Gastrocnemius medialis (tissue), 4 donors: ENCODE data around the gene SIK3. TPM values are rescaled to one million over a fixed set of nuclear protein-coding genes. Genes with fewer than 3 reads are reported as not detected.

Experiments used
- ATAC-seq, 2 donors: fragments of 150-250 bp; one replicate each; pipeline ENCODE4 v1.9.1; 2016
- DNase-seq, 2 donors: peaks; one replicate each; pipeline ENCODE4 v3.0.0-alpha.2; 2019
- H3K27ac ChIP-seq, 4 donors: fragments of 200-600 bp; sonication (generic); 1 replicate in 1 of 4; 2 replicates in 3 of 4; pipeline ENCODE4 v1.5.1; 2016 to 2018; ENCODE audit warnings: mild to moderate bottlenecking in 2 of 4, moderate library complexity in 1 of 4
- H3K27me3 ChIP-seq, 3 donors: fragments of 200-600 bp; sonication (generic) in 2 of 3; 1 replicate in 1 of 3; 2 replicates in 2 of 3; pipeline versions ENCODE4 v1.5.1 to v1.6.0; 2016 to 2019; ENCODE audit warnings: mild to moderate bottlenecking in 1 of 3, moderate library complexity in 1 of 3
- H3K36me3 ChIP-seq, 2 donors: fragments of 200-600 bp; sonication (generic) in 1 of 2; one replicate each; pipeline ENCODE4 v1.5.1; 2017 to 2018
- H3K4me1 ChIP-seq, 2 donors: fragments of 200-600 bp; sonication (generic) in 1 of 2; one replicate each; pipeline ENCODE4 v1.5.1; 2016 to 2017; ENCODE audit warnings: mild to moderate bottlenecking in 2 of 2
- H3K4me3 ChIP-seq, 4 donors: fragments of 200-600 bp; sonication (generic) in 3 of 4; 1 replicate in 1 of 4; 2 replicates in 3 of 4; pipeline ENCODE4 v1.5.1; 2016 to 2019; ENCODE audit warnings: mild to moderate bottlenecking in 2 of 4
- H3K9me3 ChIP-seq, 3 donors: fragments of 200-600 bp; sonication (generic) in 2 of 3; 1 replicate in 1 of 3; 2 replicates in 2 of 3; pipeline ENCODE4 v1.5.1; 2016 to 2019
- POLR2A ChIP-seq, 2 donors: fragments of 450-650 bp; IDR thresholded peaks; one replicate each; pipeline ENCODE4 v1.6.1; 2017; ENCODE audit warnings: antibody characterized with exemption in 2 of 2, mild to moderate bottlenecking in 2 of 2, moderate library complexity in 2 of 2
- in situ Hi-C, 4 donors: fragments of 200-750 bp; cut with MboI; loops; one replicate each; pipeline versions ENCODE4 v1.15.0 to v1.8.0; 2017; ENCODE audit warnings: low sequenced_read_pairs in 4 of 4
- intact Hi-C: fragments of 100-400 bp; cut with DNase I; formaldehyde crosslinking; loops from one replicate; pipeline ENCODE4 v1.15.1; 2023; ENCODE audit warnings: low total_unique reads
- total RNA-seq, 4 donors: library from RNA; depleted of rRNA; stranded (reverse); fragments of >200 nt; gene quantifications; one replicate each; pipeline versions ENCODE4 v1.1.0 to v1.2.3, GENCODE V29; 2016
- TF ChIP-seq, protein P1 (sequence below), 5 experiments: fragments of 450-650 bp in 3 of 5; fragments of 200-600 bp in 2 of 5; sonication (generic) in 2 of 5; IDR thresholded peaks in 4 of 5; conservative IDR thresholded peaks in 1 of 5; 1 replicate in 4 of 5; 2 replicates in 1 of 5; pipeline ENCODE4 v1.5.1; 2016 to 2019; ENCODE audit warnings: antibody characterized with exemption in 5 of 5, mild to moderate bottlenecking in 3 of 5, moderate library complexity in 3 of 5

The SIK3 gene
- 10 to 100 TPM; 34.4 to 42.4 (median 37.2) TPM for total RNA-seq

DNA sequence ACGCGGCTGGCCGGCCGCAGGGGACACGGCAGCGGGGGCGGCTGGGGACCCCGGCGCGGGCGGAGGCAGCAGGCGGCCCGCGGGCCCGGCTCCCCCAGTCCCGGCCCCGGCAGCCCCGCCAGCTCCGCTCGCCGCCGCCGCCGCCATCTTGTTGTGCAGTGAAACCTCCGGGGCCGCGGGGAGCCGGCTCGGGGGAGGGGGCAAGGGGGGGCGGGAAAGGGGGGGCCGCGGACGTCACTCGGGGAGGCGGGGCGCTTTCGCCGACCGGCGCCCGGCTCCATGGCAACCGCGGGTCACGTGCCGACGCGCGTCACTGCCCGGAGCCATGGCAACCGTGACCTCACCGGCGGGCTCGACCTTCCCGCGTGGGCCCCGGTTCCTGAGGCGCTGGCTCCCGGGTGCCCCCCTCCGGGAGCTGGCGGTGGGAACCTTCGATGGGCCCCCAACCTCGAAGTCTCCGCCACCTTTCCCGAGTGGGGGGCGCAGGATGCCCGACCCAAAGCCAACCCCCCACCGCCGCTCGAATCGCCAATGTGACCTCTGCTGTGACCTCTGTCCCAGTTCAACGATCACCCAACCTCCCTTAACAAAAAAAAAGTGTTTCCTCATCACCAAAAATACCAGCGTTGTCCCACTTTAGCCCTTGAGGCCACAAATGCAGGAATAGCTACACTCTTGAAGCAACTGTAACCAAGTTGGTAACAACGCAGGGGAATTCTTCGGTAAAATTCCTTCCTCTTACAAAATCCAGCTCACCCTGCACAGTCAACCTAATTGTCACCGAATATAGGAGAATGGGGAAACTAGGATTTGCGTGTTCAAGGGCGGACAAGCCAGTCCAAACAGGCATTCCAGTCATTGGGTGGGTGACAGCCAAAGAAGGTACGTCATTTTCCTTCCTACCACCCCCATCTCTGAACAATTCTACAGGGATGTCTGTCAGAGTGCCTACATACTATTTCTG, at the start of gene SIK3:
Gene SIK3 (minus strand): TSS at position 160 of the 964 bp plus-strand sequence. CDS start 13 bp downstream, at position 147.
- peak; percentile 73 to 75 for ATAC-seq
- Histone ChIP-seq H3K27ac (peak within 1 kb of the TSS; percentile 90 to 97 (median 92)), H3K4me3 (peak within 1 kb of the TSS; percentile 75 to 99 (median 88)), H3K4me1 (peaks cover 41 to 45% of the 10 kb centered on the region in 2 donors), H3K9me3 (no peaks in the 10 kb centered on the region), H3K27me3 (no peaks in the 10 kb centered on the region), H3K36me3 (no peaks in the 10 kb centered on the region)
- TF ChIP-seq, protein P1, sequence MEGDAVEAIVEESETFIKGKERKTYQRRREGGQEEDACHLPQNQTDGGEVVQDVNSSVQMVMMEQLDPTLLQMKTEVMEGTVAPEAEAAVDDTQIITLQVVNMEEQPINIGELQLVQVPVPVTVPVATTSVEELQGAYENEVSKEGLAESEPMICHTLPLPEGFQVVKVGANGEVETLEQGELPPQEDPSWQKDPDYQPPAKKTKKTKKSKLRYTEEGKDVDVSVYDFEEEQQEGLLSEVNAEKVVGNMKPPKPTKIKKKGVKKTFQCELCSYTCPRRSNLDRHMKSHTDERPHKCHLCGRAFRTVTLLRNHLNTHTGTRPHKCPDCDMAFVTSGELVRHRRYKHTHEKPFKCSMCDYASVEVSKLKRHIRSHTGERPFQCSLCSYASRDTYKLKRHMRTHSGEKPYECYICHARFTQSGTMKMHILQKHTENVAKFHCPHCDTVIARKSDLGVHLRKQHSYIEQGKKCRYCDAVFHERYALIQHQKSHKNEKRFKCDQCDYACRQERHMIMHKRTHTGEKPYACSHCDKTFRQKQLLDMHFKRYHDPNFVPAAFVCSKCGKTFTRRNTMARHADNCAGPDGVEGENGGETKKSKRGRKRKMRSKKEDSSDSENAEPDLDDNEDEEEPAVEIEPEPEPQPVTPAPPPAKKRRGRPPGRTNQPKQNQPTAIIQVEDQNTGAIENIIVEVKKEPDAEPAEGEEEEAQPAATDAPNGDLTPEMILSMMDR (IDR thresholded peaks at IDR 0.05 in 4 of 5, conservative IDR thresholded peaks at IDR 0.05 in 1 of 5): peak in 3 of 5 experiments; percentile 50 to 68 (median 59)
- peak; percentile 55 to 69 for TF ChIP-seq POLR2A (IDR thresholded peaks at IDR 0.05)
- peak; percentile 83 to 90 for DNase-seq
- intact Hi-C loops: loop anchor here (1.0 to 5.0 kb wide), 8 partner anchors 46 to 326 kb away; partner anchors contain the start of genes BUD13, PAFAH1B2, SIDT2 and ZPR1
- in situ Hi-C loops: no loop called here

DNA sequence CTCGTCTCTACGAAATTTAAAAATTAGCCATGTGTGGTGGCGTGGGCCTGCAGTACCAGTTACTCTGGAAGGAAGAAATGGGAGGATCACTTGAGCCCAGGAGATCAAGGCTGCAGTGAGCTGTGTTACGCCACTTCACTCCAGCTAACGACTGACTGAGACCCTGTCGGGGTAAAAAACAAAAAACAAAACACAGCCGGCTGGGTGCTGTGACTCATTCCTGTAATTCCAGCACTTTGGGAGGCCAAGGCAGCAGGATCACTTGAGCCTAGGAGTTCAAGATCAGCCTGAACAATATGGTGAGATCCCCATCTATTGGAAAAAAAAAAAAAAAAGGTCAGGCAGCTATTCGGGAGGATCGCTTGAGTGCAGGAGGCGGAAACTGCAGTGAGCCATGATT, 48.3 kb upstream of the SIK3 start:
- Histone ChIP-seq H3K9me3 (no peaks in the 10 kb centered on the region), H3K27me3 (no peaks in the 10 kb centered on the region), H3K27ac (peak overlapping the region; percentile 52 to 97 (median 92)), H3K4me1 (peaks cover 31 to 38% of the 10 kb centered on the region in 2 donors), H3K36me3 (no peaks in the 10 kb centered on the region), H3K4me3 (no peak overlapping the region)
- ATAC-seq (no peak), DNase-seq (no peak)
- in situ Hi-C loops: no loop called here
- intact Hi-C loops: no loop called here
- TF ChIP-seq POLR2A (IDR thresholded peaks at IDR 0.05): no peak
- TF ChIP-seq, protein P1 (IDR thresholded peaks at IDR 0.05 in 4 of 5, conservative IDR thresholded peaks at IDR 0.05 in 1 of 5): no peak

DNA sequence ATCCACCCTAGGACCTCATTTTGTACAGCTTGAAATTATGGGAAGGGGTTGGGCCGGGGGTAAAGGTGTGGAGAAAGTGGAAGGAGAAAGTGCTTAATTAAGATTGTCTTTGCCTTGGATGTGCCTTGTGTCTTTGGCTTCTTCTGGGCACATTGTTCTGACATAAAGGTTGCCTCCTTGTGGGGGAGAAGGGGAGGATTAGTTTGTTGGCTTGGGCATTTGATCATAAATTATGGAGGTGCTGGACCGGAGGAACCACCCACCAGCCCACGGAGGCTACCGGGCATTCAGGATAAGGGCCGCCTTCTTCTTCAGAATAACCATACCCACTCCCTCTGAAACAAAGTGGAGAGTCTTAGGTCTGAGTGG, 47.1 kb upstream of the SIK3 start:
- Histone ChIP-seq H3K4me3 (peak overlapping the region; percentile 77 to 92 (median 82)), H3K27me3 (no peaks in the 10 kb centered on the region), H3K27ac (peak overlapping the region; percentile 84 to 97 (median 92)), H3K4me1 (peaks cover 30 to 38% of the 10 kb centered on the region in 2 donors), H3K36me3 (no peaks in the 10 kb centered on the region), H3K9me3 (no peaks in the 10 kb centered on the region)
- no peak for DNase-seq
- in situ Hi-C loops: no loop called here
- intact Hi-C loops: loop anchor here (2.0 kb wide), 1 partner anchor 25 kb away; no protein-coding TSS in a partner anchor
- no peak for ATAC-seq
- no peak for TF ChIP-seq POLR2A (IDR thresholded peaks at IDR 0.05)
- TF ChIP-seq, protein P1 (IDR thresholded peaks at IDR 0.05 in 4 of 5, conservative IDR thresholded peaks at IDR 0.05 in 1 of 5): no peak

DNA sequence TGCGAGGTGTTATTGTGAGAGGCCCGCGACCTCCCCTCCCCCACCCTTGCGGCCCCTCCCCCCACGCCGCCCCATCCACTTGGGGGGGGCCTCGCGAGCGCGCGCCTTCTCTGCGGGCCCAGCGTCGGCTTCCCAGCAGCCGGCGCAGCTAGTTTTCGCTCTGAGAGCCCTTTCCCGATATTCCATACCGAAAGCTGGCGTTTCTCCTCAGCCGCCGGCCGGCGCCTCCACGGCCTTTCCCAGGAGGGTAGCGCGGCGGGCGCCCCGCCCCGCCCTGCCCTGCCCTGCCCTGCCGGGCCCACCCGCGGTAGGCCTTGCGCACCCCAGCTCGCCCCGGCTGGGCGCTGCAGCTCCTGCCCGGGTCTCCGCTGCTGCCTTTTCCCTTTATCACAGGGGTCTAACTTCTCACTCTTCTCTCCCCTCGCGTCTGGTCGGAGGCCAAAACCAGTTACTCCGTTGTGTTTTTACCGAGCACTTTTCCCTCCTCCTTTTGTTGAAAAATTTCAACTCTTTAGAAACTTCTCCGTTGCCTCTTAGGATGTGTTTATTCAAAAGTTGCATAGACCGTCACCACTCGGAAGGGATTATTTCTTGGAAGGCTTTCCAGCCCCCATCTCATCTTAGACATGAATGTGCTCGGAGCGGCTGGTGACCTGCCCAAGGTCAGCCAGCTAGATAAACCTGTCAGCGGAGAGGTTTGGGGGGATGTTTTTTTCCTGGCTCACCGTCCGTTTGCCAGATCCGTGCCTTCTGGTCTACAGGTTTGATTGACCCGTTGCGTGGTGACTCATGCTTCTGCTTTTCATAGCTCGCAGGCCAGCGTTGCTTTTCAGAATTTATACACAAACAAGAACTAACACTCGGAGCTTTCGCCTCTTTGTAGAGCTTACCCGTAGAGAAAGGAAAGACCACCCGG, 46.5 kb upstream of the SIK3 start:
- Histone ChIP-seq H3K27ac (peak overlapping the region; percentile 84 to 97 (median 92)), H3K27me3 (no peaks in the 10 kb centered on the region), H3K4me3 (peak overlapping the region; percentile 77 to 92 (median 82)), H3K36me3 (no peaks in the 10 kb centered on the region), H3K9me3 (no peaks in the 10 kb centered on the region), H3K4me1 (peaks cover 30 to 33% of the 10 kb centered on the region in 2 donors)
- TF ChIP-seq, protein P1 (IDR thresholded peaks at IDR 0.05 in 4 of 5, conservative IDR thresholded peaks at IDR 0.05 in 1 of 5): no peak
- no peak for TF ChIP-seq POLR2A (IDR thresholded peaks at IDR 0.05)
- intact Hi-C loops: loop anchor here (1.0 to 2.0 kb wide), 4 partner anchors 26 to 88 kb away; partner anchors contain the start of genes PCSK7, RNF214, SIDT2 and SIK3
- in situ Hi-C loops: no loop called here
- ATAC-seq: peak; percentile 79 to 81
- DNase-seq: peak; percentile 53 to 56
